ENCODE measurements around the gene DNAJC22.
A peak's percentile ranks its signal among the peaks of the same experiment; 100 is the strongest.
"Not testable (repeated sequence)": the region's sequence is repeated elsewhere in the genome, so short reads cannot be mapped to it uniquely, and the experiment has no call there.

DNAJC22 gene

DNA sequence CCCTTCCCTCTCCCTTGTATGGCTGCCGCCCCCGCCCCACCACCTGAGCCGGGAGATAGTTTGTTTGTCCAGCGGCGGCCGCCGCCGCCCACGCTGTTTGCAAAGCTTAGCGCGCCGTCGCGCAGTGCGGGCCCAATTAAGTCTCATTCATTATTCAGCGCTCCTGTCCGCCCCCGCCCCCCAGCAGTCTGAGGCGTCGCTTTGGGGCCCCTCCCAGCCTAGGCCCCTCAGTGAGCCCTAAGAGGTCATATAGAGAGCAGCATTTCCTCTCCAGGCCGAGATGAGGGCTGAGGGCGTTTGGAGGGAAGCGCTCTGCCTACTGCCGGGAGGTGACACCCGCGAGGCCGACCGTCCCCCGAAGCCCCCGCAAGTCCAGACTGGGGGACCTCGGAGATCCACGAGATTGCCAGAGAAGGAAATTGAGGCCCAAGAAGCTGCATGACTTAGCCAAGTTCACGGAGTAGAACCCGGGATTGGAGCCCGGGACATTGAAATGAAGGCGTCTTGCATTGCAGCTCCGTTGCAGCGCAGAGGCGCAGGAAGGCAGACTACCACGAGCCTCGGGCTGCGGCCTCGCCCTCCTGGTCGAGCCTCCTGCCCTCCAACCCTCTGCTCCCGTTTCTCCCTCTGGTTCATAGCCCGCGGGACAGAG, at the start of gene DNAJC22:
TSS of gene DNAJC22 (plus strand) at position 230 of the 652 bp plus-strand sequence. CDS start 1,985 bp downstream, outside the sequence.
- Histone ChIP-seq H3K36me3 (ENCODE audit: insufficient read depth, low read length) (no peaks in the 10 kb centered on the region), H3K4me1 (ENCODE audit: insufficient read depth, low read length) (peaks cover 6% of the 10 kb centered on the region; the same call in 1 of the 2 replicates), H3K9ac (ENCODE audit: low read depth, low read length) (peak within 1 kb of the TSS; percentile 41; the same call in 1 of the 2 replicates), H3K9me3 (ENCODE audit: control insufficient read depth, insufficient read depth, low read length) (no peaks in the 10 kb centered on the region)

- H3K9ac ChIP-seq (ENCODE audit: low read depth, low read length): no peak overlapping the region
- no peaks in the 10 kb centered on the region for H3K9me3 ChIP-seq (ENCODE audit: control insufficient read depth, insufficient read depth, low read length)
Observed at GRCh38 chr12:49297695-49298060, 49.0 kb upstream of the DNAJC22 start.

GRCh38 chr12:49298160-49298559, 48.5 kb upstream of the DNAJC22 start:
- H3K4me1 ChIP-seq (ENCODE audit: insufficient read depth, low read length): peaks cover 11% of the 10 kb centered on the region; the same call in 1 of the 2 replicates
- H3K36me3 ChIP-seq (ENCODE audit: insufficient read depth, low read length): no peaks in the 10 kb centered on the region
- H3K9ac ChIP-seq (ENCODE audit: low read depth, low read length): no peak overlapping the region
- no peaks in the 10 kb centered on the region for H3K9me3 ChIP-seq (ENCODE audit: control insufficient read depth, insufficient read depth, low read length)

More at GRCh38 chr12:49297695-49298060, 49.0 kb upstream of the DNAJC22 start:
- Histone ChIP-seq H3K4me1 (ENCODE audit: insufficient read depth, low read length) (peaks cover 11% of the 10 kb centered on the region; the same call in 1 of the 2 replicates), H3K36me3 (ENCODE audit: insufficient read depth, low read length) (no peaks in the 10 kb centered on the region)

- H3K36me3 ChIP-seq (ENCODE audit: insufficient read depth, low read length): no peaks in the 10 kb centered on the region
- no peak overlapping the region for H3K9ac ChIP-seq (ENCODE audit: low read depth, low read length)
- H3K4me1 ChIP-seq (ENCODE audit: insufficient read depth, low read length): no peaks in the 10 kb centered on the region
- no peaks in the 10 kb centered on the region for H3K9me3 ChIP-seq (ENCODE audit: control insufficient read depth, insufficient read depth, low read length)
Observed at GRCh38 chr12:49301760-49302159, 44.9 kb upstream of the DNAJC22 start.

GRCh38 chr12:49304161-49304560, 42.5 kb upstream of the DNAJC22 start:
- Histone ChIP-seq H3K36me3 (ENCODE audit: insufficient read depth, low read length) (no peaks in the 10 kb centered on the region), H3K9me3 (ENCODE audit: control insufficient read depth, insufficient read depth, low read length) (no peaks in the 10 kb centered on the region), H3K9ac (ENCODE audit: low read depth, low read length) (no peak overlapping the region), H3K4me1 (ENCODE audit: insufficient read depth, low read length) (no peaks in the 10 kb centered on the region)

GRCh38 chr12:49305762-49306510, 40.8 kb upstream of the DNAJC22 start:
- Histone ChIP-seq H3K9ac (ENCODE audit: low read depth, low read length) (no peak overlapping the region), H3K4me1 (ENCODE audit: insufficient read depth, low read length) (no peaks in the 10 kb centered on the region), H3K9me3 (ENCODE audit: control insufficient read depth, insufficient read depth, low read length) (no peaks in the 10 kb centered on the region), H3K36me3 (ENCODE audit: insufficient read depth, low read length) (no peaks in the 10 kb centered on the region)

GRCh38 chr12:49309386-49309785, 37.3 kb upstream of the DNAJC22 start:
- Histone ChIP-seq H3K9ac (ENCODE audit: low read depth, low read length) (no peak overlapping the region), H3K4me1 (ENCODE audit: insufficient read depth, low read length) (no peaks in the 10 kb centered on the region), H3K36me3 (ENCODE audit: insufficient read depth, low read length) (no peaks in the 10 kb centered on the region), H3K9me3 (ENCODE audit: control insufficient read depth, insufficient read depth, low read length) (no peaks in the 10 kb centered on the region)

GRCh38 chr12:49310451-49311000, 36.2 kb upstream of the DNAJC22 start:
- not testable (repeated sequence) for H3K36me3 ChIP-seq (ENCODE audit: insufficient read depth, low read length)

GRCh38 chr12:49314811-49315210, 31.9 kb upstream of the DNAJC22 start:
- Histone ChIP-seq H3K9me3 (ENCODE audit: control insufficient read depth, insufficient read depth, low read length) (no peaks in the 10 kb centered on the region), H3K9ac (ENCODE audit: low read depth, low read length) (no peak overlapping the region), H3K36me3 (ENCODE audit: insufficient read depth, low read length) (no peaks in the 10 kb centered on the region), H3K4me1 (ENCODE audit: insufficient read depth, low read length) (no peaks in the 10 kb centered on the region)

More at GRCh38 chr12:49310451-49311000, 36.2 kb upstream of the DNAJC22 start:
- H3K4me1 ChIP-seq (ENCODE audit: insufficient read depth, low read length); H3K9me3 ChIP-seq (ENCODE audit: control insufficient read depth, insufficient read depth, low read length); H3K9ac ChIP-seq (ENCODE audit: low read depth, low read length): not testable (repeated sequence)

DNA sequence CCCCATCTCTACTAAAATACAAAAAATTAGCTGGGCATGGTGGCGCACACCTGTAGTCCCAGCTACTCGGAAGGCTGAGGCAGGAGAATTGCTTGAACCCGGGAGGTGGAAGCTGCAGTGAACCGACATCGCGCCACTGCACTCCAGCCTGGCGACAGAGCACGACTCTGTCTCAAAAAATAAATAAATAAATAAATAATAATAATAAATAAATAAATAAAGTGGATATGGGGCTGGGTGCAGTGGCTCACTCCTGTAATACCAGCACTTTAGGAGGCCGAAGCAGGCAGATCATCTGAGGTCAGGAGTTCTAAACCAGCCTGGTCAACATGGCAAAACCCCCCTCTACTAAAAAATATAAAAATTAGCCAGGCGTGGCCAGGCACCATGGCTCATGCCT, 29.6 kb upstream of the DNAJC22 start:
- not testable (repeated sequence) for H3K9ac ChIP-seq (ENCODE audit: low read depth, low read length); H3K4me1 ChIP-seq (ENCODE audit: insufficient read depth, low read length); H3K36me3 ChIP-seq (ENCODE audit: insufficient read depth, low read length); H3K9me3 ChIP-seq (ENCODE audit: control insufficient read depth, insufficient read depth, low read length)

DNA sequence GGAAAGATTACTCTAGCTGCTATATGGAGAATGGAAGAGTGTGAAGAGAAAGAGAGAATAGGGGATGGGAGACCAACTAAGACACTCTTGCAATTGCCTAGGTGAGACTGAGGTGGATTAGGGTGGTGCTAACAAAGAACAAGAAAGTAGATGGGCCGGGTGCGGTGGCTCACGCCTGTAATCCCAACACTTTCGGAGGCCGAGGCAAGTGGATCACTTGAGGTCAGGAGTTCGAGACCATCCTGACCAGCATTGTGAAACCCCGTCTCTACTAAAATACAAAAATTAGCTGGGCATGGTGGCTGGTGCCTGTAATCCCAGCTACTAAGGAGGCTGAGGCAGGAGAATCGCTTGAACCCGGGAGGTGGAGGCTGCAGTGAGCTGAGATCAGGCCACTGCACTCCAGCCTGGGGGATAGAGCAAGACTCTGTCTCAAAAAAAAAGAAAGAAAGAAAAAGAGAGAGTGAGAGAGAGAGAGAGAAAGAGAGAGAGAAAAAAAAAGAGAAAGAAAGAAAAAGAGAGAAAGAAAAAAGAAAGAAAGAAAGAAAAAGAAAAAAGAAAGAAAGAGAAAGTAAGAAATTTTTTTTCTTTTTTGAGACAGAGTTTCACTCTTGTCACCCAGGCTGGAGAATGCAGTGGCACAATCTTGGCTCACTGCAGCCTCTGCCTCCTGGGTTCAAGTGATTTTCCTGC, 26.1 kb upstream of the DNAJC22 start:
- H3K9ac ChIP-seq (ENCODE audit: low read depth, low read length); H3K9me3 ChIP-seq (ENCODE audit: control insufficient read depth, insufficient read depth, low read length); H3K36me3 ChIP-seq (ENCODE audit: insufficient read depth, low read length); H3K4me1 ChIP-seq (ENCODE audit: insufficient read depth, low read length): not testable (repeated sequence)

DNA sequence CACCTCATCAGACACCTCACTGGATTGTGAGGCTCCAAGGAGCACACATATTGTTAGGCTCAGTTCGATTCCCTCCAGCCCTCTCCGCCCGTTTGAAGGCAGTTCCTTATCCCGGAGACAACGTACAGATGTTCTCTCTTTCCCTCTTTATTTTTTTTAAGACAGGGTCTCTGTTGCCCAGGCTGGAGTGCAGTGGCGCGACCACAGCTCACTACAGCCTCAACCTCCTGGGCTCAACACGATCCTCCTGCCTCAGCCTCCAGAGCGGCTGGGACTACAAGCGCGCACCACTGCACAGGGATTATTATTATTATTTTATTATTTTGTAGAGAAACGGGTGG, 24.4 kb upstream of the DNAJC22 start:
- Histone ChIP-seq H3K9ac (ENCODE audit: low read depth, low read length) (peak overlapping the region; percentile 70), H3K36me3 (ENCODE audit: insufficient read depth, low read length) (no peaks in the 10 kb centered on the region), H3K9me3 (ENCODE audit: control insufficient read depth, insufficient read depth, low read length) (no peaks in the 10 kb centered on the region), H3K4me1 (ENCODE audit: insufficient read depth, low read length) (no peaks in the 10 kb centered on the region)

GRCh38 chr12:49322708-49323523, 23.8 kb upstream of the DNAJC22 start, which contains the start of gene TROAP:
TROAP (plus strand) TSS chr12:49323255; CDS start chr12:49323609, 354 bp downstream.
- H3K9ac ChIP-seq (ENCODE audit: low read depth, low read length): peak within 1 kb of the TSS; percentile 70
- no peaks in the 10 kb centered on the region for H3K36me3 ChIP-seq (ENCODE audit: insufficient read depth, low read length)
- H3K9me3 ChIP-seq (ENCODE audit: control insufficient read depth, insufficient read depth, low read length): no peaks in the 10 kb centered on the region
- no peaks in the 10 kb centered on the region for H3K4me1 ChIP-seq (ENCODE audit: insufficient read depth, low read length)

All from ES-I3 (cell line).